GM18861 (cell line): Measurements from ENCODE around the gene CHD1L.
"Not testable (repeated sequence)": the region's sequence is repeated elsewhere in the genome, so short reads cannot be mapped to it uniquely, and the experiment has no call there.

Experiments used
- ATAC-seq: cut with Tn5 transposase; IDR thresholded peaks from one replicate; pipeline ENCODE4 v1.9.1; 2021; ENCODE audit not compliant: unreplicated experiment

The CHD1L gene

GRCh38 chr1:147242449-147243227 lies at the start of gene CHD1L:
Gene CHD1L, plus strand, starts transcription at chr1:147242684. Its CDS starts 20 bp downstream, at chr1:147242704.
- ATAC-seq: peak; percentile 79

- ATAC-seq: not testable (repeated sequence)
Observed at GRCh38 chr1:147197324-147197723, 45.2 kb upstream of the CHD1L start.

- ATAC-seq: no peak
Observed at GRCh38 chr1:147201276-147201675, 41.2 kb upstream of the CHD1L start.

GRCh38 chr1:147201786-147202185 lies 40.7 kb upstream of the CHD1L start:
- ATAC-seq: no peak

GRCh38 chr1:147202576-147202975 lies 39.9 kb upstream of the CHD1L start:
- ATAC-seq: no peak

GRCh38 chr1:147204080-147204479 lies 38.4 kb upstream of the CHD1L start:
- no peak for ATAC-seq

GRCh38 chr1:147207192-147207591 lies 35.3 kb upstream of the CHD1L start:
- ATAC-seq: no peak

GRCh38 chr1:147208619-147209018 lies 33.9 kb upstream of the CHD1L start:
- no peak for ATAC-seq

GRCh38 chr1:147209825-147210821 lies 32.4 kb upstream of the CHD1L start:
- ATAC-seq: no peak

GRCh38 chr1:147210987-147211386 lies 31.5 kb upstream of the CHD1L start:
- ATAC-seq: no peak

- ATAC-seq: no peak
Observed at GRCh38 chr1:147211577-147211976, 30.9 kb upstream of the CHD1L start.

GRCh38 chr1:147213271-147213670 lies 29.2 kb upstream of the CHD1L start:
- ATAC-seq: no peak

- no peak for ATAC-seq
Observed at GRCh38 chr1:147214325-147214724, 28.2 kb upstream of the CHD1L start.

- no peak for ATAC-seq
Observed at GRCh38 chr1:147214842-147215539, 27.5 kb upstream of the CHD1L start.

- ATAC-seq: no peak
Observed at GRCh38 chr1:147215540-147215916, 27.0 kb upstream of the CHD1L start.

GRCh38 chr1:147216124-147216523 lies 26.4 kb upstream of the CHD1L start:
- ATAC-seq: no peak

- ATAC-seq: no peak
Observed at GRCh38 chr1:147217141-147217540, 25.3 kb upstream of the CHD1L start.

GRCh38 chr1:147218606-147219005 lies 23.9 kb upstream of the CHD1L start:
- ATAC-seq: no peak

- ATAC-seq: no peak
Observed at GRCh38 chr1:147223740-147224615, 18.5 kb upstream of the CHD1L start.

- peak; percentile 67 for ATAC-seq
Observed at GRCh38 chr1:147225193-147225730, 17.2 kb upstream of the CHD1L start, which contains the start of gene FMO5. Gene FMO5, minus strand, starts transcription at chr1:147225339. Its CDS starts 310 bp downstream, at chr1:147225029.
